T-helper 1 cell treated with Interleukin-12 subunit alpha and Interleukin-12 subunit beta and Interleukin-4 antibody, amounts not matched to agents 30 μg/mL and 1 μg/mL, for 36 hours (primary cell): ENCODE measurements around the gene ANKRD11.
"Not testable (repeated sequence)": the region's sequence is repeated elsewhere in the genome, so short reads cannot be mapped to it uniquely, and the experiment has no call there.

Source experiments
- H3K27ac Mint-ChIP-seq: one replicate; pipeline ENCODE4 v1.8.0; 2021; ENCODE audit warnings: mild to moderate bottlenecking, mixed read lengths
- H3K27me3 Mint-ChIP-seq: one replicate; pipeline ENCODE4 v1.8.0; 2021; ENCODE audit warnings: low read depth, mixed read lengths
- H3K36me3 Mint-ChIP-seq: one replicate; pipeline ENCODE4 v1.8.0; 2021; ENCODE audit warnings: low read depth, mixed read lengths
- H3K4me1 Mint-ChIP-seq: one replicate; pipeline ENCODE4 v1.8.0; 2021; ENCODE audit warnings: low read depth, mixed read lengths
- H3K4me3 Mint-ChIP-seq: one replicate; pipeline ENCODE4 v1.8.0; 2021; ENCODE audit warnings: mild to moderate bottlenecking, moderate library complexity, mixed read lengths
- H3K9me3 Mint-ChIP-seq: one replicate; pipeline ENCODE4 v1.8.0; 2021; ENCODE audit warnings: mixed read lengths

The ANKRD11 gene

GRCh38 chr16:89307421-89307805 lies 182.9 kb downstream of the ANKRD11 start:
- Mint-ChIP-seq H3K27me3 (no peaks in the 10 kb centered on the region), H3K36me3 (peaks cover 22% of the 10 kb centered on the region), H3K4me3 (no peak overlapping the region), H3K4me1 (peaks cover 41% of the 10 kb centered on the region), H3K9me3 (no peaks in the 10 kb centered on the region), H3K27ac (no peak overlapping the region)

- not testable (repeated sequence) for H3K9me3 Mint-ChIP-seq, H3K4me3 Mint-ChIP-seq, H3K27me3 Mint-ChIP-seq, H3K27ac Mint-ChIP-seq
- Mint-ChIP-seq H3K4me1 (peaks cover 42% of the 10 kb centered on the region), H3K36me3 (peaks cover 23% of the 10 kb centered on the region)
Measured at GRCh38 chr16:89306457-89307420, 183.6 kb downstream of the ANKRD11 start.

GRCh38 chr16:89304941-89305705 lies 185.2 kb downstream of the ANKRD11 start:
- no peaks in the 10 kb centered on the region for H3K9me3 Mint-ChIP-seq
- peaks cover 22% of the 10 kb centered on the region for H3K36me3 Mint-ChIP-seq
- H3K27me3 Mint-ChIP-seq = no peaks in the 10 kb centered on the region
- no peak overlapping the region for H3K4me3 Mint-ChIP-seq
- no peak overlapping the region for H3K27ac Mint-ChIP-seq
- H3K4me1 Mint-ChIP-seq = peaks cover 37% of the 10 kb centered on the region

GRCh38 chr16:89304181-89304851 lies 186.0 kb downstream of the ANKRD11 start:
- Mint-ChIP-seq H3K9me3 (no peaks in the 10 kb centered on the region), H3K36me3 (peaks cover 20% of the 10 kb centered on the region), H3K4me3 (no peak overlapping the region), H3K4me1 (peaks cover 29% of the 10 kb centered on the region), H3K27ac (no peak overlapping the region), H3K27me3 (no peaks in the 10 kb centered on the region)

- Mint-ChIP-seq H3K36me3 (peaks cover 18% of the 10 kb centered on the region), H3K4me3 (no peak overlapping the region), H3K27me3 (no peaks in the 10 kb centered on the region), H3K9me3 (no peaks in the 10 kb centered on the region), H3K4me1 (peaks cover 24% of the 10 kb centered on the region), H3K27ac (peak overlapping the region; percentile 49)
Measured at GRCh38 chr16:89303617-89304016, 186.7 kb downstream of the ANKRD11 start.

GRCh38 chr16:89300976-89301360 lies 189.4 kb downstream of the ANKRD11 start:
- Mint-ChIP-seq H3K27ac (no peak overlapping the region), H3K4me1 (peaks cover 34% of the 10 kb centered on the region)

GRCh38 chr16:89300311-89300975 lies 189.9 kb downstream of the ANKRD11 start:
- H3K27me3 Mint-ChIP-seq = no peaks in the 10 kb centered on the region
- no peak overlapping the region for H3K4me3 Mint-ChIP-seq
- no peaks in the 10 kb centered on the region for H3K9me3 Mint-ChIP-seq
- peaks cover 22% of the 10 kb centered on the region for H3K36me3 Mint-ChIP-seq
- peaks cover 34% of the 10 kb centered on the region for H3K4me1 Mint-ChIP-seq
- H3K27ac Mint-ChIP-seq = no peak overlapping the region

More at GRCh38 chr16:89300976-89301360, 189.4 kb downstream of the ANKRD11 start:
- H3K9me3 Mint-ChIP-seq = no peaks in the 10 kb centered on the region
- peaks cover 22% of the 10 kb centered on the region for H3K36me3 Mint-ChIP-seq
- H3K27me3 Mint-ChIP-seq = no peaks in the 10 kb centered on the region
- H3K4me3 Mint-ChIP-seq = no peak overlapping the region

- not testable (repeated sequence) for H3K27me3 Mint-ChIP-seq, H3K9me3 Mint-ChIP-seq, H3K4me3 Mint-ChIP-seq, H3K27ac Mint-ChIP-seq
- Mint-ChIP-seq H3K36me3 (peaks cover 22% of the 10 kb centered on the region), H3K4me1 (peaks cover 34% of the 10 kb centered on the region)
Measured at GRCh38 chr16:89299357-89300111, 190.8 kb downstream of the ANKRD11 start.

- Mint-ChIP-seq H3K4me3 (no peak overlapping the region), H3K36me3 (peaks cover 14% of the 10 kb centered on the region), H3K27me3 (no peaks in the 10 kb centered on the region), H3K9me3 (no peaks in the 10 kb centered on the region), H3K27ac (no peak overlapping the region), H3K4me1 (peaks cover 26% of the 10 kb centered on the region)
Measured at GRCh38 chr16:89298623-89299225, 191.6 kb downstream of the ANKRD11 start.

GRCh38 chr16:89297910-89298545 lies 192.3 kb downstream of the ANKRD11 start:
- Mint-ChIP-seq H3K36me3 (peaks cover 14% of the 10 kb centered on the region), H3K9me3 (no peaks in the 10 kb centered on the region), H3K27me3 (no peaks in the 10 kb centered on the region), H3K4me1 (peaks cover 25% of the 10 kb centered on the region), H3K4me3 (no peak overlapping the region), H3K27ac (peak overlapping the region; percentile 71)

- H3K4me1 Mint-ChIP-seq = peaks cover 21% of the 10 kb centered on the region
- H3K27me3 Mint-ChIP-seq = no peaks in the 10 kb centered on the region
- H3K36me3 Mint-ChIP-seq = peaks cover 9% of the 10 kb centered on the region
- peak overlapping the region; percentile 71 for H3K27ac Mint-ChIP-seq
- H3K9me3 Mint-ChIP-seq = no peaks in the 10 kb centered on the region
- no peak overlapping the region for H3K4me3 Mint-ChIP-seq
Measured at GRCh38 chr16:89297156-89297874, 193.0 kb downstream of the ANKRD11 start.

GRCh38 chr16:89295915-89296314 lies 194.4 kb downstream of the ANKRD11 start:
- H3K36me3 Mint-ChIP-seq = peaks cover 9% of the 10 kb centered on the region
- peak overlapping the region; percentile 35 for H3K27ac Mint-ChIP-seq
- H3K4me3 Mint-ChIP-seq = no peak overlapping the region
- peaks cover 21% of the 10 kb centered on the region for H3K4me1 Mint-ChIP-seq
- H3K9me3 Mint-ChIP-seq = no peaks in the 10 kb centered on the region
- no peaks in the 10 kb centered on the region for H3K27me3 Mint-ChIP-seq
